Fibroblast of skin of abdomen (primary cell): ENCODE measurements around the gene CCDC190.
"Not testable (repeated sequence)": the region's sequence is repeated elsewhere in the genome, so short reads cannot be mapped to it uniquely, and the experiment has no call there.

Experiments used
- DNase-seq: peaks from one replicate; pipeline ENCODE4 v3.0.0-alpha.2; 2013

The CCDC190 gene

GRCh38 chr1:162877412-162877811 is 16.4 kb upstream of the CCDC190 start:
- no peak for DNase-seq

- DNase-seq: no peak
Observed at GRCh38 chr1:162876751-162877150, 15.8 kb upstream of the CCDC190 start.

DNA sequence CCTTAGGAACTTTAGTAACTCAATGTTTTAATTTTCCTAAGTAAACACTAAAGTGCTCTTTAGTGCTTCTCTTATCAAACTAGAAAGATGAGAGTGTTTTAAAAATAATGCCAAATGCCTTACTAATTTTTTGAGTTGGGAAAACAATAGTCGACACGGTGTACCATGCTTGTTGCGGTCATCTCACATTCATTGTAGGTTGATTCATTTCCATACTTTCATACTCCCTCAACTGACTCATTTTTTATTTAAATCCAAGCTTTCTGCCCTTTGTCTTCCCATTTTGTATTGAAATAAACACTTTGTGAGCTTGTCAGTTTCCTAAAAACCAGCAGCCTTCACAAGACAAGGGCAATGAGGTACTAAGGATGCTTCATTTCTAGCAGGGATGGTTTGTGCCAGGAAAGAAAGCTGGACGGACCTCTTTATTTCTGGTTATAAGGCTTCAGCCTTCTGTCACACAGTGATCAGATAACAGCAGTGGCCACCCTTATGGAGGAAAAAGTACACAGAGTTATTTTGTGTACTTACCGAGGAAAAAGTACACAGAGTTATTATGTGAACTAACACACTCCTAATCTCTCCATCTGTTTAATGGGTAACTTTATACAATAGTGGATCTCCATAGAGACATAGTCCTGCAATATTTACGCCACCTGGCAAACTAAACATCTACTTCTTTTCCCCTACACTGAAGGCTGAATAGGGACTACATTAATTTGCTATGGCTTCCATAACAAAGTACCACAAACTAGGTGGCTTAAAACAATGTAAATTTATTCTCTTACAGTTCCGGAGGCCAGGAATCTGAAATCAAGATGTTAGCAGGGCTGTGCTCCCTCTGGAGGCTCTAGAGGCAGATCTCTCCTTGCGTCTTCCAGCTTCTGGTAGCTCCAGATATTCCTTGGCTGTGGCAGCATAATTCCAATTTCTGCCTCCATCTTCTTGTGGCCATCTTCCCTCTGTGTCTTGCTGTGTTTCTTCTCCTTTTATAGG is 13.0 kb upstream of the CCDC190 start:
- peak; percentile 58 for DNase-seq

DNA sequence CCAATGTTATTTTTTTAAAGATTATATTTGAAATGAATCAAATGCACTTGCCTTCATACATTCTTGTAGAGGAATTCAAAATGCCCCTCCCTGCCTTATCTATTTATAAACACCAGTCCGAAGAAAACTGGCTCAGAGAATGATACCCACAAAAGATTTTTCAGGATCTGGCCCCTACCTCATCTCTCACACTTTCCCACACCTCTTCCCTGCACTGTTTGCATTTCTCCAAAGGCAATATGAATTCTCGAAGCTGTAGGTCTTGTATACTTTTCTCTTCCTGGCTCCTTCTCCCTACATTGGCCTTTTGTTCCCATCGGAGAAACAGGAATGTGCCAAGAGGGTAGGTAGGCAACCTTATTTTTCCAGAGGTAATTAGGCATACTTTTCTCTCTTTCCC is 12.0 kb upstream of the CCDC190 start:
- no peak for DNase-seq

- DNase-seq: not testable (repeated sequence)
Observed at GRCh38 chr1:162871417-162871816, 10.4 kb upstream of the CCDC190 start.

GRCh38 chr1:162868972-162869371 is 8.0 kb upstream of the CCDC190 start:
- DNase-seq: no peak

GRCh38 chr1:162861625-162862024 is 650 bp upstream of the CCDC190 start:
- no peak for DNase-seq

DNA sequence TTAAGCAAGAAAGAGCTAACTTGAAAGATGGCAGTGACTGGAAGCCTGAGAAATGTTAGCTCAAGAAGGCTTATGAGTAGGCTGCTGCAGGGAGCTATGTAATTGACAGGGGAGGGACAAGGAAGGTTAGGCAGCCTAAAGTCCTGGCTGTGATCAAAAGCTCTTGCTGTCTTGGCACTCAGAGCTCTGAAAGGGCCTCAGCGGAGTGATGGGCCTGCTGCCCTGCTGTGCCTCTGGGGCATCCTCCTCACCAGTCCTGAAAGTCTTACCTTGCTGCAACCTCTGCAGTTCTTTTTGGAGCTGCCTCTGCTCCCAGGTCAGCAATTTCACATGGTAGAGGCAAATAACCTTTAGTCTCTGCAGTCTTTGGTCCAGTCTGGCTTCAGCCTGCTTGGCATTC is 1.8 kb downstream of the CCDC190 start:
- DNase-seq: no peak

DNA sequence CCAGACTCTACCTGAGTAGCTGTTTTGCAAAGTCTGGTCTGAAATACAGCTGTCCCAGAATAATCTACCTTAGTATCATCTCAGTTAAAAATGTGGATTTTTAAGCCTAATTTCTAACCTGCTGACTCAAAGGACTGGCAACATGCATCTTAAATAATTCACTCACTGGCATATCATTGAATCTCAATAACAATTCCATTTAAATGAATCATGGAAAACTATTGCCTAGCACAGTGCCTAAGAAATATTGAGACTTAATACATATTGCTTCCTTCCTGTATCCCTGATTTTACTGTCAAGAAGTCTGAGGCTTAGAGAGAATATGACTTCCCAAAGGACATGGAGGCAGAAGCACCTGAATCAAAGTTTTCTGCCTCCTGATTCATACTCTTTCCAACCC is 3.1 kb downstream of the CCDC190 start:
- peak; percentile 37 for DNase-seq

- DNase-seq: peak; percentile 87
Observed at GRCh38 chr1:162856260-162856659, 4.7 kb downstream of the CCDC190 start.

- peak; percentile 28 for DNase-seq
Observed at GRCh38 chr1:162855461-162856150, 5.4 kb downstream of the CCDC190 start.

DNA sequence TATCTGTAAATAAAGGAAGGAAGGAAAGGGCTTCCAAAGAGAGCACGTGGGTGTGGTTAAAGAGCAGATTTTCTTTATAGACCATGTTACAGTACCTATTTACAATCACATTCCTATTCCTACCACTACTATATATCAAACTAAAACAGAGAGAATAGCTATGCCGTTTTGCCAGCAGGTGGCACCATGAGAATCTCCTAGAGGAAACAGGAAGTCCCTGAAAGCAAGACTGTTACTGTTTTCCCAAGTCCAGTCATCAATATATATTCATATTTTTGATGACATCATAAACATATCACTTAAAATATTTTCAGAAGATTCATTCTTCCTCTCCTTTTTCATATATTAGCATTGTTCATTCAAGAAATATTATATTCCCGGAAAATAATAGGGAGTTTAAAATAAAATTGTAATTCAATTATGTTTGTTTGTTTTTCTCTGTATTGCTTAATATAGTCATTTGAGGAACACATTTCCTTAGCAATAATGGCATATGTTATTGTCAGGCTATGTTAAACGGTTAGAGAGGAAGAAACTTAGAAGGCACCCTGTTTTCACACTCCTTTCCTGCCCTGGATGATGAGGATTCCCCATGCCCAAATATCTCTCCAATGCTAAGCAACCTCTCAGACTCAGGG is 6.6 kb downstream of the CCDC190 start:
- peak; percentile 71 for DNase-seq

DNA sequence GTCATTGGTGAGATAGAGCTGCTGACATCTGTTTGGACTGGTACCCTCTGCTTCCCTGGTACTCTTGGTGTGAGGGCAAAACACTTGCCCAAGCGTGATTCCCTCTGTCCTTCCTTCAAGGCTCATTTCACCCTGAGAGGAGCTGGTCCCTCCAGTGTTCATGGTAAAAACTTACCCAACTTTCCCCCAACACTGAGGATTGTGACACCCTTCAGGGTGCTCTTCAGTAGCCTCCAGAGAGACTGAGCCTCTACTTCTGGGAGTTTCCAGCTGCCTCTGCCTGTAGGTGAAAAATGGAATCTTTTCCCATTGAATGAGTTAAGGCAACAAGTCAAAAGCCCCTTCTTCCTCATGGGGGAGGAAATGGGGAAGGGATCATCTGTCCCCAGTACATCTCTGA is 9.6 kb downstream of the CCDC190 start:
- no peak for DNase-seq

DNA sequence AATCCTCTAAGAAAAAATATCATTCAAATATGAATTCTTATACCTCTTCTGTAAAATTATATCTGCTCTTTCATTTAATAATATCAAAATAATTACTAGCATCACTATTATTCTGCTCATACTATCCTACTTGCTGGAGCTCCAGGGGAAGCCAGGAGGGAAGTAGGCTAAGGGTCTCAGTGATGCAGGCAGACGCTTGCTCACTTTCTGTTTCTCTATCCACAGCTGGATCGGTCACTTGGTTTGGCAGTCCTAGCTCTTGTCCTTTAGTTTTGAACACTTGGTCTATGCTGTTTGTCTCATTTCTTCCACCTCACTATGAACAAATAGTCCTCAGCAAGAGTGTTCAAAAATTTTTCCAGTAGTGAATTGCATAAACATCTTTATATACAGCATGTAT is 11.3 kb downstream of the CCDC190 start:
- DNase-seq: no peak

- DNase-seq: peak; percentile 60
Observed at GRCh38 chr1:162847839-162848453, 13.0 kb downstream of the CCDC190 start.

- no peak for DNase-seq
Observed at GRCh38 chr1:162846256-162847212, 14.4 kb downstream of the CCDC190 start.

GRCh38 chr1:162844153-162844552 is 16.8 kb downstream of the CCDC190 start:
- no peak for DNase-seq

- DNase-seq: peak; percentile 24
Observed at GRCh38 chr1:162840250-162840839, 20.6 kb downstream of the CCDC190 start.

- DNase-seq: no peak
Observed at GRCh38 chr1:162838863-162839262, 22.1 kb downstream of the CCDC190 start.

- peak; percentile 22 for DNase-seq
Observed at GRCh38 chr1:162835157-162835899, 25.6 kb downstream of the CCDC190 start.
